Activated CD4-positive, CD25-positive, alpha-beta regulatory T cell treated with anti-CD3 and anti-CD28 coated beads, Interleukin-2, amount 50 U/mL, for 16 hours (primary cell): ENCODE results near the gene RPRD2.
A peak's percentile ranks its signal among the peaks of the same experiment; 100 is the strongest.

Experiments used
- DNase-seq: peaks from one replicate; pipeline ENCODE4 v3.0.0-alpha.2; 2020; ENCODE audit warnings: low read depth, low spot score

Gene RPRD2

GRCh38 chr1:150472601-150473200 lies 108.8 kb downstream of the RPRD2 start:
- no peak for DNase-seq

- DNase-seq: no peak
Observed at GRCh38 chr1:150473659-150474058, 109.7 kb downstream of the RPRD2 start.

DNA sequence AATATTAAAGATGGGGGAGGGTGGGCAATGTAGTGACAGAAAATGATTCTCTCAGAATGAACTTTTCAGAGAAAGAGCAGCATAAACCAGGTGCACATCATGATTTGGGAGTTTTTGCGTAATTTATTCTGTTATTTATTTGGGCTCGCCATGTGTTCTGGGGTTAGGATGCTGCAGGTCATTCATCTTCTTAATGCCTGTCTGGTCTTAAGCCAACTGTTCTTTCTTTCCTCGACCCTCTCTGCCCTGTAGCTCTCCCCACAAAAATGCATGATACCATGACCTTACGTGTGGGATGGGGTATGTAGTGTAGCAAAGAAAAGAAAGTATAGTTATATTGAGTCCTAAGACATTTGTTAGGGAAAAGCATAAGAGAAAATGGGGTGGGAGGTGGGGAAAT lies 110.9 kb downstream of the RPRD2 start:
- DNase-seq: no peak

- DNase-seq: no peak
Observed at GRCh38 chr1:150476754-150477153, 112.8 kb downstream of the RPRD2 start.

DNA sequence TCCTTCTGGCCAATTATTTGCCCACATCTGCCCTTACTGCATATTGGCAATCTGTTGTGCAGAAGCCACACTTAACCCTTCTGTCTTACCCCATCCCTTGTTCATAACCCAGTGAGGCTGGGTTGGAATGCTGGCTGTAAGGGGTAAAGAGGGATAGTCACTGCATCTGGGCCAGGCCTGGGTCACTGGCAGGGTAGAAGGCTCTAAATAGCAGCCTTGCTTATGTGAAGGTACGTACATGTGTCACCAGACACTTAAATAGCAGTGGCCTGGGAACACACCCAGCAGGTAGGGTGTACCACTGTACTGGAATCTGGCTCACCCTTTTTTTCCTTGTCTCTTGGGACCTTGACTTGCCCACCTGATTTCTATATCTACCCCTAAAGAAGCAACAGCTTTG lies 113.4 kb downstream of the RPRD2 start:
- DNase-seq: no peak

DNA sequence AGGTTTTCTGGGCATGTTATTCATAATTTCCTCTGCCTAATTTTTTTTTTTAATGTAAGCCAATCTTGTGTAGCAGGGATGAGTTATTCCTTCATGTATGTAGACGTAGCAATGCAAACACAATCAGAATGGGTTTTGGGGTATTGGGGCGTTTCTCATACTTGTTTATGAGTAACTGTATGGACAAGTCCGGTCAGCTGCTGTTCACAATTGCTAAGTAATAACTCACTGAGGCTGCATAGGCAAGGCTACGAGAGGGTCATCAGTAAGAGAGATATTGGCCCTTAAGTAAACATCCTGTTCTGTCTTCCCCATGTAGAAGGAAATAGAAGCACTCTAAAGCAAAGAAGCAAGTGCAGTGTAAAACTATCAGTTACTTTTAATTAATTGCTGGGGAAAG lies 113.8 kb downstream of the RPRD2 start:
- no peak for DNase-seq

DNA sequence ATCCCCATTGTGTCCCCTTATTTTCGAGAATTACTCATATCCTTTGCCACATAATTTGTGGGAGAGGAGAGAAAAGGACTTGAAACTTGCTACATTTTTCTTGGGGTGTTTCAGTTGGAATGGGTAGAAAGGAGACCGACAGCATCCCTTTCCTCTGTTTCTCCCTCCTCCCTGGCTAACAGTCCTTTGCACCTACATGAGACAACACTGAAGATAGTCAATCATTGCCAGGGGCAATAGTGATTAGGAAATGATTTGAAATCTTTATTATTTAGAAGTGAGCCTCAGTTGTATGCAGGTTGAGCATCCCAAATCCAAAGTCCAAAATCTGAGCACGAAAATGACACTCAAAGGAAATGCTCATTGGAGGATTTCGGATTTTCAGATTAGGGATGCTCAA lies 115.4 kb downstream of the RPRD2 start:
- DNase-seq: no peak

GRCh38 chr1:150479927-150480352 lies 116.0 kb downstream of the RPRD2 start:
- DNase-seq: no peak

GRCh38 chr1:150484431-150484830 lies 120.5 kb downstream of the RPRD2 start:
- no peak for DNase-seq

DNA sequence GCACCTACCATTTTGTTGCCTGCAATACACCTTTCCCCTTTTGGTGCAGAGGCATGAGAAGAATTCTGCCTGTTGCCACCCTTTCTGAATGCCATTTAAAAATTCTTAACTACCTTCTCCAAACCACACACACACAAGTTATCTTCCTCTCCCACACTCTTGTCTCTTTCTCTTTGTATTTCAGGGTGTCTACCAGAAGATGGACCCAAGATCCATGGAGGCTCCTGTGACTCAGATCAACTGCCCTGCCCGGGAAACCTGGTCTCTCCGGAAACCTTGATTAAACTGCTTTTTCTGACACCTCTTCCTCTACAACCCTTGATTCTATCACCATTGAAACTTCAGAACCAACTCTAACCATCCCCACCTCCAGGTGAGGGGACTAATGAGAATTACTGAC lies 120.9 kb downstream of the RPRD2 start:
- DNase-seq: no peak

GRCh38 chr1:150486966-150487762 lies 123.2 kb downstream of the RPRD2 start, which contains the start of gene TARS2:
Gene TARS2, plus strand, starts transcription at chr1:150487419. Its CDS starts 32 bp downstream, at chr1:150487451.
- peak; percentile 80 for DNase-seq

DNA sequence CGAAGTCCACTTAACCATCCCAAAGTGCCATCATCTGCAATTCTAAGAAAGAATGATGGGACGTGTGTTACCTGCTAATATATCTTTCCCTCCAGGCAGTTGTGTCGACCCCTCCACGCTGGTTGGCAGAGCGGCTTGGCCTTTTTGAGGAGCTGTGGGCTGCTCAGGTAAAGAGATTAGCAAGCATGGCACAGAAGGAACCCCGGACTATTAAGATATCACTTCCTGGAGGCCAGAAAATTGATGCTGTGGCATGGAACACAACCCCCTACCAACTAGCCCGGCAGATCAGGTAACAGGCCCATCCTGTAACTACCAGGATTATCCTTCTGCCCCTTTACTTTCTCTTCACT lies 123.8 kb downstream of the RPRD2 start:
- no peak for DNase-seq

GRCh38 chr1:150493175-150493574 lies 129.2 kb downstream of the RPRD2 start:
- DNase-seq: no peak

DNA sequence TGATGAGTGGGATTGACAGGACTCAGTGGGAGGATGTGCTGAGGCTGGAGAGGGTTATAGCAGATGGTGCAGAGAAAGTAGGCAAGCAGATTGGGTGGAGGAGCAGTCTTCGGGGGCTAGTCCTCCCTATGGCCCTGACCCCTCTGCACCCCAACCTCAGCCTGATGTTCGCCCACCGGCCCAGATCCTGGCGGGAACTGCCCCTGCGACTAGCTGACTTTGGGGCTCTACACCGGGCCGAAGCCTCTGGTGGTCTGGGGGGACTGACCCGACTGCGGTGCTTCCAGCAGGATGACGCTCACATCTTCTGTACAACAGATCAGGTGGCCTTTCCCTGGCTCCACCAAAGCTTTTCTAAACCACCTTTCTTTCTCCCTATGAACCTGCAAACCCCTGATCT lies 134.4 kb downstream of the RPRD2 start:
- DNase-seq: no peak

DNA sequence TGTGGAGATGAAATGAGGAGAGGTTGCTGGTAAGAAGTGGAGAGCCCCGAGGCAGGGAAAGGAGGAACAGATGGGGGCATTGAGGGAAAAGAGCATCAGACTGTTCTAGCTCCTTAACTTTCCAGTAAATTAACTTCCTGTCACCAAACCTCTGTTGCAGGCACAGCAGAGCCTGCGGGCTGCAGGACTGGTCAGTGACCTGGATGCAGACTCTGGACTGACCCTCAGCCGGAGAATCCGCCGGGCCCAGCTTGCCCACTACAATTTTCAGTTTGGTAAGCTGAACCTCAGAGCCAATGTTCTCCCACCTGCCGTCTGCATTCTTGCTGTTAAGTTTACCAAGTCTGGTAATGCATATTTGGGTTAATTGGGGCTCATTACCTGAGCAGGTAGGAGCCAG lies 141.5 kb downstream of the RPRD2 start:
- no peak for DNase-seq

DNA sequence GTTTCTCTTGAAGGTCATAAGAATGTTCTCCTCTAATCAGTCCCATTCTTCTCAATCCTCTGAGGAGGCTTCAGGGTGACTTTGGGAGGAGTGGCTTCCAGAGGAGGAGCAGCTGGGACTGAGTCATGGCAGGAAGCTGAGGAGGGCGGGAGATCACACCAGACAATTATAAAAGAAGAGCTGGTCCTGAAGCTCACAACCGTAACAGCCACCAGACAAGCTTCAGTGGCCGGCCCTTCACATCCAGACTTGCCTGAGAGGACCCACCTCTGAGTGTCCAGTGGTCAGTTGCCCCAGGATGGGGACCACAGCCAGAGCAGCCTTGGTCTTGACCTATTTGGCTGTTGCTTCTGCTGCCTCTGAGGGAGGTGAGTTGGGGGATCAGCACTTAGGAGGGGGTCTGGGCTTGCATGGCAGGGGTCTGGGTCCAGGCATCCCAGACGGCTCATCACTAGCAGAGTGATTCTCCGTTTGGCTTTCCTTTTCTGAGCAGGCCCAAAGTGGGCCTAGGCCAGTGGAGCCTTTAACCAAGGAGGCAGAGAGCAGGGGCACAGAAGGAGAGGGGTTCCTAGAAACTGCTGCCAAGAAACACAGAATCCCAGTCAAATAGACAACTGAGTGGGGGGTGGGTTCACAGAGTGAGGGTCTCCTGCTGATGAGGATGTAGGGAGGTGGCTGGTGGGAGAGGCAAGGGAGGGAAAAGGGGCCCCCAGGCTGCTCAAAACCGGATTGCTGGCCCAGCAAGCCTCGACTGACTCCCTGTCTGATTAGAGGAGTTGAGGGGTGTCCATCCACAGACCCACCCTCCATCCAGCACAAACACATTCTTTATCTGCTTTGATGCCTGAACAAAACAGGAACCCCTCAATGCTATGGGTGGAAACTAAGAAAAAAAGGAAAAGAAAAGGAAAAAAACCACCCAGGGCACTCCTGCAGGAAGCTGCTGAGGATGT lies 144.2 kb downstream of the RPRD2 start, which contains the start of gene ECM1:
ECM1 (plus strand) TSS at position 198 of the 953 bp plus-strand sequence; CDS start at position 299, 101 bp downstream.
- DNase-seq: no peak

GRCh38 chr1:150508982-150509381 lies 145.0 kb downstream of the RPRD2 start:
- DNase-seq: no peak

DNA sequence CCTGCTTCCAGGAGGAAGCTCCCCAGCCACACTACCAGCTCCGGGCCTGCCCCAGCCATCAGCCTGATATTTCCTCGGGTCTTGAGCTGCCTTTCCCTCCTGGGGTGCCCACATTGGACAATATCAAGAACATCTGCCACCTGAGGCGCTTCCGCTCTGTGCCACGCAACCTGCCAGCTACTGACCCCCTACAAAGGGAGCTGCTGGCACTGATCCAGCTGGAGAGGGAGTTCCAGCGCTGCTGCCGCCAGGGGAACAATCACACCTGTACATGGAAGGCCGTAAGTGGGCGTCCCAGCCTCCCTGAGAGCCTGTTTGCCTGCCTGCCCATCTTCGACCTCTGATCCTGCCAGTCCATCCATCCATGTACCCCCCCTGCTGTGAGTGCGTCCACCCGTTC lies 147.6 kb downstream of the RPRD2 start:
- no peak for DNase-seq

DNA sequence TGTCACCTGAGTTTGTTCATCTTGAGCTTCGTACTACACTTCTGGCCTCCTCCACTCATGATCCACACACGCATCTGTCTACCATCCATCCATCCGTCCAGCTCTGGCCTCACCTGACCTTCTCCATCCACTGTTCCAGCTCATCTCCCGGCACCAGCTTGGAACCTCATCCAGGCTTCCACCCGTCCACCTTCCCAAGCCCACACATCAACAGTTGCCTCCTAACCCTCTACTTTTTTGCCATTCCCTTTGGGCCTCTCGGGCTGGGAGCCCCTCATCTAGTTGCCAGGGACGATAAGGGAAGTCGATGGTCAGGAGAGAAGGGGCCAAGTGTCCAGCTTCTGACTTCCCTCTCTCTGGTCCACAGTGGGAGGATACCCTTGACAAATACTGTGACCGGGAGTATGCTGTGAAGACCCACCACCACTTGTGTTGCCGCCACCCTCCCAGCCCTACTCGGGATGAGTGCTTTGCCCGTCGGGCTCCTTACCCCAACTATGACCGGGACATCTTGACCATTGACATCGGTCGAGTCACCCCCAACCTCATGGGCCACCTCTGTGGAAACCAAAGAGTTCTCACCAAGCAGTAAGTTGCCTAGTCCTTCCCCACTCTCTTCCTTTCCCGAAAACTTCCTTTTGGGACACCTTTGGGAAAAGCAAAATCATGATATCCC lies 148.2 kb downstream of the RPRD2 start:
- no peak for DNase-seq

DNA sequence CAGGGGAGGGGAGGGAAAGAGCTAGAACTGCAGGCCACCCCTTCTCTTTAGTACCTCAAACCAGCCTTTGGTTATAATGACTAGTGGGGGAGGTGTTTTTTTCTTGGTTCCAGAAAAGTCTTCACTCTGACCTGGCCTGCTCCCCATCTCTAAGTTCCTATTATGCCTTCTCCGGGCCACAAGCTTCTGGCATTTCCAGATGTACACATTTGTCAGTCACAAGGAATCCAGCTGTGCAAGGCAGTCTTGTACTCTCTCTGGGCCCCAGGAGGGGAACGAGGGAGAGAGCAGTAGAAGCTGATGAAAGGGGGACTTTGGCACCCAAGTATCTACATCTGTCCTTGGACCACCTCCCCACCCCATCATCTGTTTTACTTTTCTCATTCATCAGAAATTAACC lies 148.9 kb downstream of the RPRD2 start:
- DNase-seq: no peak

GRCh38 chr1:150513351-150513791 lies 149.4 kb downstream of the RPRD2 start:
- DNase-seq: no peak
